Neutrophil (primary cell): ENCODE measurements around the gene SP4.

Source experiments
- H3K27ac ChIP-seq: fragments of 200-600 bp; sonication (generic); 2 replicates; pipeline ENCODE4 v1.5.1; 2016; ENCODE audit warnings: mild to moderate bottlenecking, moderate library complexity
- H3K27me3 ChIP-seq: fragments of 200-600 bp; sonication (generic); 2 replicates; pipeline ENCODE4 v1.6.0; 2016; ENCODE audit warnings: mild to moderate bottlenecking
- H3K36me3 ChIP-seq: fragments of 200-600 bp; sonication (generic); 2 replicates; pipeline ENCODE4 v1.5.1; 2017
- H3K4me1 ChIP-seq, 2 experiments: fragments of 200-600 bp in 1 of 2; sonication (generic) in 1 of 2; 1 replicate in 1 of 2; 2 replicates in 1 of 2; pipeline versions ENCODE4 v1.5.1 to v1.6.1; 2013 to 2016; ENCODE audit warnings: low read depth in 1 of 2, low read length in 1 of 2, mild to moderate bottlenecking in 1 of 2, moderate library complexity in 1 of 2; ENCODE audit not compliant: control insufficient read depth in 1 of 2, insufficient read depth in 1 of 2
- H3K4me3 ChIP-seq, 2 experiments: fragments of 200-600 bp in 1 of 2; sonication (generic) in 1 of 2; 1 replicate in 1 of 2; 2 replicates in 1 of 2; pipeline ENCODE4 v1.5.1; 2013 to 2016; ENCODE audit warnings: low read depth in 1 of 2, low read length in 1 of 2, mild to moderate bottlenecking in 1 of 2, moderate library complexity in 1 of 2
- H3K9me3 ChIP-seq: fragments of 200-600 bp; sonication (generic); 2 replicates; pipeline ENCODE4 v1.5.1; 2016
- TF ChIP-seq, protein P1 (sequence below): fragments of 200-600 bp; sonication (generic); IDR thresholded peaks from 2 replicates; pipeline ENCODE4 v1.5.1; 2016; ENCODE audit warnings: antibody characterized with exemption

Gene SP4

GRCh38 chr7:21429021-21429420 lies 1.1 kb downstream of the SP4 start:
- peaks cover 14% of the 10 kb centered on the region for H3K36me3 ChIP-seq
- peaks cover 28 to 52% of the 10 kb centered on the region in 2 experiments for H3K4me1 ChIP-seq
- H3K27ac ChIP-seq: no peak overlapping the region
- peak overlapping the region; percentile 87 to 100 for H3K4me3 ChIP-seq
- no peaks in the 10 kb centered on the region for H3K9me3 ChIP-seq
- TF ChIP-seq, protein P1, sequence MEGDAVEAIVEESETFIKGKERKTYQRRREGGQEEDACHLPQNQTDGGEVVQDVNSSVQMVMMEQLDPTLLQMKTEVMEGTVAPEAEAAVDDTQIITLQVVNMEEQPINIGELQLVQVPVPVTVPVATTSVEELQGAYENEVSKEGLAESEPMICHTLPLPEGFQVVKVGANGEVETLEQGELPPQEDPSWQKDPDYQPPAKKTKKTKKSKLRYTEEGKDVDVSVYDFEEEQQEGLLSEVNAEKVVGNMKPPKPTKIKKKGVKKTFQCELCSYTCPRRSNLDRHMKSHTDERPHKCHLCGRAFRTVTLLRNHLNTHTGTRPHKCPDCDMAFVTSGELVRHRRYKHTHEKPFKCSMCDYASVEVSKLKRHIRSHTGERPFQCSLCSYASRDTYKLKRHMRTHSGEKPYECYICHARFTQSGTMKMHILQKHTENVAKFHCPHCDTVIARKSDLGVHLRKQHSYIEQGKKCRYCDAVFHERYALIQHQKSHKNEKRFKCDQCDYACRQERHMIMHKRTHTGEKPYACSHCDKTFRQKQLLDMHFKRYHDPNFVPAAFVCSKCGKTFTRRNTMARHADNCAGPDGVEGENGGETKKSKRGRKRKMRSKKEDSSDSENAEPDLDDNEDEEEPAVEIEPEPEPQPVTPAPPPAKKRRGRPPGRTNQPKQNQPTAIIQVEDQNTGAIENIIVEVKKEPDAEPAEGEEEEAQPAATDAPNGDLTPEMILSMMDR: no peak
- H3K27me3 ChIP-seq: no peaks in the 10 kb centered on the region

DNA sequence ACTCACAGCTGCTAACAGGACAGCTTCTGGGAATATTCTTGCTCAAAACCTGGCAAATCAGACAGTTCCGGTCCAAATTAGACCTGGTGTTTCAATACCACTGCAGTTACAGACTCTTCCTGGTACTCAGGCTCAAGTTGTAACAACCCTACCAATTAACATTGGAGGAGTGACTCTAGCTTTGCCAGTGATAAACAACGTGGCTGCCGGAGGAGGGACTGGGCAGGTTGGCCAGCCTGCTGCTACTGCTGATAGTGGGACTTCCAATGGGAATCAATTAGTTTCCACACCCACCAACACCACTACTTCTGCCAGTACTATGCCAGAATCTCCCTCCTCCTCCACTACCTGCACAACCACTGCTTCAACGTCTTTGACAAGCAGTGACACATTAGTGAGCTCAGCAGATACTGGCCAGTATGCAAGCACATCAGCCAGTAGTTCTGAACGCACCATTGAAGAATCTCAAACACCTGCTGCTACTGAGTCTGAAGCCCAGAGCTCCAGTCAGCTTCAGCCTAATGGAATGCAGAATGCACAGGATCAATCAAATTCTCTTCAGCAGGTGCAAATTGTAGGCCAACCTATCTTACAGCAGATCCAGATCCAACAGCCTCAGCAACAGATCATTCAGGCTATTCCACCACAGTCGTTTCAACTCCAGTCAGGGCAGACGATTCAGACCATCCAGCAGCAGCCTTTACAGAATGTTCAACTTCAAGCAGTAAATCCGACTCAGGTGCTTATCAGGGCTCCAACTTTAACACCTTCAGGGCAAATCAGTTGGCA lies 2.1 kb downstream of the SP4 start:
- no peak overlapping the region for H3K27ac ChIP-seq
- no peak overlapping the region for H3K4me3 ChIP-seq
- no peaks in the 10 kb centered on the region for H3K9me3 ChIP-seq
- TF ChIP-seq, protein P1: no peak
- peaks cover 28 to 52% of the 10 kb centered on the region in 2 experiments for H3K4me1 ChIP-seq
- no peaks in the 10 kb centered on the region for H3K27me3 ChIP-seq
- H3K36me3 ChIP-seq: peaks cover 14% of the 10 kb centered on the region

DNA sequence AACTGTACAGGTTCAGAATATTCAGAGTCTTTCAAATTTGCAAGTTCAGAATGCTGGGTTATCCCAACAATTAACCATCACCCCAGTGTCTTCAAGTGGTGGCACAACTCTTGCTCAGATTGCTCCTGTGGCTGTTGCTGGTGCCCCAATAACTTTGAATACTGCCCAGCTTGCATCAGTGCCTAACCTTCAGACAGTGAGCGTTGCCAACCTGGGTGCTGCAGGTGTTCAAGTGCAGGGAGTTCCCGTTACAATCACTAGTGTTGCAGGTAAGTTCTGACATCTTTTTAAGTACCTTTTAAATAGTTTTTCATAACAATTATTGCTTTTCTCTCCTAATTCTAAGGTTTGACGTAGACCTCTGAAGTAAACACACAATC lies 2.7 kb downstream of the SP4 start:
- H3K4me3 ChIP-seq: no peak overlapping the region
- TF ChIP-seq, protein P1: no peak
- H3K27me3 ChIP-seq: no peaks in the 10 kb centered on the region
- H3K4me1 ChIP-seq: peaks cover 28 to 52% of the 10 kb centered on the region in 2 experiments
- no peaks in the 10 kb centered on the region for H3K9me3 ChIP-seq
- no peak overlapping the region for H3K27ac ChIP-seq
- peaks cover 14% of the 10 kb centered on the region for H3K36me3 ChIP-seq

- H3K9me3 ChIP-seq: no peaks in the 10 kb centered on the region
- TF ChIP-seq, protein P1: no peak
- H3K4me1 ChIP-seq: no peaks in the 10 kb centered on the region
These were observed 15.4 kb downstream of the SP4 start for GRCh38 chr7:21443149-21443841.

GRCh38 chr7:21448974-21449373 lies 21.1 kb downstream of the SP4 start:
- Histone ChIP-seq H3K27me3 (no peaks in the 10 kb centered on the region), H3K36me3 (peaks cover 8% of the 10 kb centered on the region), H3K27ac (no peak overlapping the region), H3K4me1 (no peaks in the 10 kb centered on the region), H3K9me3 (no peaks in the 10 kb centered on the region), H3K4me3 (no peak overlapping the region)
- TF ChIP-seq, protein P1: no peak

More at GRCh38 chr7:21443149-21443841, 15.4 kb downstream of the SP4 start:
- Histone ChIP-seq H3K27ac (no peak overlapping the region), H3K4me3 (no peak overlapping the region), H3K36me3 (peaks cover 9% of the 10 kb centered on the region), H3K27me3 (no peaks in the 10 kb centered on the region)
